OCI-LY1 (cell line): ENCODE results near the gene CCDC97.
"Not testable (repeated sequence)": the region's sequence is repeated elsewhere in the genome, so short reads cannot be mapped to it uniquely, and the experiment has no call there.

Source experiments
- H2AFZ ChIP-seq: fragments of 200-600 bp; sonication (generic), shearing (Covaris generic); 2 replicates; pipeline ENCODE4 v1.6.0; 2014; ENCODE audit warnings: antibody characterized with exemption, mild to moderate bottlenecking, low read length
- H3F3A ChIP-seq: fragments of 200-600 bp; sonication (generic), shearing (Covaris generic); 2 replicates; pipeline ENCODE4 v1.6.0; 2014; ENCODE audit warnings: mild to moderate bottlenecking, antibody characterized with exemption, low read length, moderate library complexity; ENCODE audit not compliant: insufficient read depth
- H3K27ac ChIP-seq: fragments of 200-600 bp; sonication (generic); 2 replicates; pipeline ENCODE4 v1.5.1; 2014; ENCODE audit warnings: low read length, mixed run types, mild to moderate bottlenecking, low read depth; ENCODE audit not compliant: poor library complexity, severe bottlenecking
- H3K27me3 ChIP-seq: fragments of 200-600 bp; sonication (generic); 2 replicates; pipeline ENCODE4 v1.6.0; 2014; ENCODE audit warnings: antibody characterized with exemption, mild to moderate bottlenecking, low read length, moderate library complexity; ENCODE audit not compliant: insufficient read depth
- H3K36me3 ChIP-seq: fragments of 200-600 bp; sonication (generic); 2 replicates; pipeline ENCODE4 v1.6.1; 2014; ENCODE audit warnings: mild to moderate bottlenecking, antibody characterized with exemption, low read length, moderate library complexity, mixed read lengths; ENCODE audit not compliant: insufficient read depth
- H3K4me1 ChIP-seq: fragments of 200-600 bp; sonication (generic); 2 replicates; pipeline ENCODE4 v1.5.1; 2014; ENCODE audit warnings: mild to moderate bottlenecking, low read length, moderate library complexity; ENCODE audit not compliant: insufficient read depth, severe bottlenecking
- H3K4me2 ChIP-seq: fragments of 200-600 bp; sonication (generic), shearing (Covaris generic); 2 replicates; pipeline ENCODE4 v1.6.1; 2014; ENCODE audit warnings: low read length
- H3K4me3 ChIP-seq: fragments of 200-600 bp; sonication (generic); 2 replicates; pipeline ENCODE4 v1.5.1; 2014; ENCODE audit warnings: low read length, low read depth, mild to moderate bottlenecking, mixed read lengths; ENCODE audit not compliant: poor library complexity, severe bottlenecking
- H3K79me2 ChIP-seq: fragments of 200-600 bp; shearing (Covaris generic); 2 replicates; pipeline ENCODE4 v1.6.1; 2016; ENCODE audit warnings: mixed run types, low read length, mixed read lengths; ENCODE audit not compliant: insufficient read depth
- H3K9ac ChIP-seq: fragments of 200-600 bp; sonication (generic), shearing (Covaris generic); 2 replicates; pipeline ENCODE4 v1.6.1; 2014; ENCODE audit warnings: mild to moderate bottlenecking, low read length, mixed read lengths
- H3K9me2 ChIP-seq: fragments of 200-600 bp; sonication (generic), shearing (Covaris generic); 2 replicates; pipeline ENCODE4 v1.6.1; 2014; ENCODE audit warnings: low read depth, mild to moderate bottlenecking, low read length, mixed read lengths
- H3K9me3 ChIP-seq: fragments of 200-600 bp; shearing (Covaris generic); 2 replicates; pipeline ENCODE4 v1.6.1; 2014; ENCODE audit warnings: low read length, mixed read lengths
- H4K20me1 ChIP-seq: fragments of 200-600 bp; sonication (generic), shearing (Covaris generic); 2 replicates; pipeline ENCODE4 v1.6.0; 2016; ENCODE audit warnings: mild to moderate bottlenecking, low read length; ENCODE audit not compliant: insufficient read depth
- EZH2 ChIP-seq: fragments of 200-600 bp; sonication (generic), shearing (Covaris generic); IDR thresholded peaks from 2 replicates; pipeline ENCODE4 v1.8.0; 2017; ENCODE audit warnings: borderline replicate concordance, mixed run types, mild to moderate bottlenecking, antibody characterized with exemption, low read length, moderate library complexity, mixed read lengths
- TF ChIP-seq, protein P1 (sequence below): fragments of 200-600 bp; sonication (generic), shearing (Covaris generic); IDR thresholded peaks from 2 replicates; pipeline ENCODE4 v1.5.1; 2017; ENCODE audit warnings: mild to moderate bottlenecking, antibody characterized with exemption, low read length, moderate library complexity, mixed read lengths

CCDC97 gene

DNA sequence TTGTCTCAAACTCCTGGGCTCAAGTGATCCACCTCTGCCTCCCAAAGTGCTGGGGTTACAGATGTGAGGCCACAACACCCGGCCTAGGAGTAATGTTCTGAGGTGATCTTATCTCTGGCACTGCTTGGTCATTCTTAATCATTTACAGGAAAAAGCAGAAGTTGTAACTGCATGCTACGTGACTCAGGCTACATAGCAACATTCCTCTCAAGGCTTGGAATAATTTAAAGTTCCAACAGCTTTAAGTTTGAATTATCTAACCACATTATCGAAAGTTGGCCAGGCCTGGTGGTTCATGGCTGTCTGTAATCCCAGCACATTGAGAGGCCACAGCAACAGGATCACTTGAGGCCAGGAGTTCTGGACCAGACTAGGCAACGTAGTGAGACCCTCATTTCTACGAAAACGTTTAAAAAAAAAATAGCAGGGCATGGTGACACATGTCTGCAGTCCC lies 57.9 kb downstream of the CCDC97 start:
- peaks cover 5% of the 10 kb centered on the region; the same call in 1 of the 2 replicates for H3K79me2 ChIP-seq
- no peaks in the 10 kb centered on the region for H3K36me3 ChIP-seq
- no peak overlapping the region for H3K4me2 ChIP-seq
- H3K9me3 ChIP-seq, result no peaks in the 10 kb centered on the region
- no peak overlapping the region for H2AFZ ChIP-seq
- H4K20me1 ChIP-seq, result no peaks in the 10 kb centered on the region
- H3F3A ChIP-seq, result no peaks in the 10 kb centered on the region
- H3K27me3 ChIP-seq, result no peaks in the 10 kb centered on the region
- no peak overlapping the region for H3K4me3 ChIP-seq
- H3K9me2 ChIP-seq, result no peaks in the 10 kb centered on the region
- no peak for TF ChIP-seq EZH2
- TF ChIP-seq, protein P1, sequence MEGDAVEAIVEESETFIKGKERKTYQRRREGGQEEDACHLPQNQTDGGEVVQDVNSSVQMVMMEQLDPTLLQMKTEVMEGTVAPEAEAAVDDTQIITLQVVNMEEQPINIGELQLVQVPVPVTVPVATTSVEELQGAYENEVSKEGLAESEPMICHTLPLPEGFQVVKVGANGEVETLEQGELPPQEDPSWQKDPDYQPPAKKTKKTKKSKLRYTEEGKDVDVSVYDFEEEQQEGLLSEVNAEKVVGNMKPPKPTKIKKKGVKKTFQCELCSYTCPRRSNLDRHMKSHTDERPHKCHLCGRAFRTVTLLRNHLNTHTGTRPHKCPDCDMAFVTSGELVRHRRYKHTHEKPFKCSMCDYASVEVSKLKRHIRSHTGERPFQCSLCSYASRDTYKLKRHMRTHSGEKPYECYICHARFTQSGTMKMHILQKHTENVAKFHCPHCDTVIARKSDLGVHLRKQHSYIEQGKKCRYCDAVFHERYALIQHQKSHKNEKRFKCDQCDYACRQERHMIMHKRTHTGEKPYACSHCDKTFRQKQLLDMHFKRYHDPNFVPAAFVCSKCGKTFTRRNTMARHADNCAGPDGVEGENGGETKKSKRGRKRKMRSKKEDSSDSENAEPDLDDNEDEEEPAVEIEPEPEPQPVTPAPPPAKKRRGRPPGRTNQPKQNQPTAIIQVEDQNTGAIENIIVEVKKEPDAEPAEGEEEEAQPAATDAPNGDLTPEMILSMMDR, result no peak
- H3K4me1 ChIP-seq, result peaks cover 22% of the 10 kb centered on the region
- no peak overlapping the region for H3K9ac ChIP-seq
- peak overlapping the region; percentile 15 for H3K27ac ChIP-seq

DNA sequence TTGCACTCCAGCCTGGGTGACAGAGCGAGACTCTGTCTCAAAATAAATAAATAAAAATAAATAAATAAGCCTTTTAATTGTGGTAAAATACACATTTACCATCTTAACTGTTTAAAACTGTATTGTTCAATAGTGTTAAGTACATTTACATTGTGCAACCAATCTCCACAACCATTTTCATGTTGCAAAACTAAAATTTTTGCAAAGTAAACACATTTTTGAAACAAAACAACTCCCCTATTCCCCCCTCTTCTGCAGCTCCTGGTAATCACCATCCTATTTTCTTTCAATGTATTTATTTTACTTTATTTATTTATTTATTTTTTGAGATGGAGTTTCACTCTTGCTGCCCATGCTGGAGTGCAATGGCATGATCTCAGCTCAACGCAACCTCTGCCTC lies 59.8 kb downstream of the CCDC97 start:
- no peak overlapping the region for H2AFZ ChIP-seq
- no peaks in the 10 kb centered on the region for H3K27me3 ChIP-seq
- H3K9me2 ChIP-seq, result no peaks in the 10 kb centered on the region
- H3K36me3 ChIP-seq, result no peaks in the 10 kb centered on the region; the same call in 1 of the 2 replicates
- H3K79me2 ChIP-seq, result peaks cover 5% of the 10 kb centered on the region; the same call in 1 of the 2 replicates
- H3K4me3 ChIP-seq, result no peak overlapping the region
- no peaks in the 10 kb centered on the region for H4K20me1 ChIP-seq
- H3K4me2 ChIP-seq, result no peak overlapping the region
- H3K27ac ChIP-seq, result no peak overlapping the region
- no peaks in the 10 kb centered on the region for H3K9me3 ChIP-seq
- no peak for TF ChIP-seq EZH2
- TF ChIP-seq, protein P1, result no peak
- H3K9ac ChIP-seq, result no peak overlapping the region
- H3F3A ChIP-seq, result no peaks in the 10 kb centered on the region
- H3K4me1 ChIP-seq, result peaks cover 13% of the 10 kb centered on the region

DNA sequence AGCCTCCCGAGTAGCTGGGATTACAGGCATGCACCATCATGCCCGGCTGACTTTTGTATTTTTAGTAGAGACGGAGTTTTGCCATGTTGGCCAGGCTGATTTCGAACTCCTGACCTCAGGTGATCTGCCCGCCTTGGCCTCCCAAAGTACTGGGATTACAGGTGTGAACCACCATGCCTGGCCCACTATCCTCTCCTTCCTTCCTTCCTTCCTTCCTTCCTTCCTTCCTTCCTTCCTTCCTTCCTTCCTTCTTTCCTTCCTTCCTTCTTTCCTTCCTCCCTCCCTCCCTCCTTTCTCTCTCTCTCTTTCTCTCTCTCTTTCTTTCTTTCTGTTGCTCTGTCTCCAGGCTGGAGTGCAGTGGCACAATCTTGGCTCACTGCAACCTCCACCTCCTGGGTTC lies 61.1 kb downstream of the CCDC97 start:
- not testable (repeated sequence) for H3K4me3 ChIP-seq, H2AFZ ChIP-seq, H3K27me3 ChIP-seq, H3K4me2 ChIP-seq, H3K36me3 ChIP-seq, H3K9ac ChIP-seq, H3K27ac ChIP-seq, H3F3A ChIP-seq, H3K9me3 ChIP-seq, H3K79me2 ChIP-seq, H3K4me1 ChIP-seq, H4K20me1 ChIP-seq, H3K9me2 ChIP-seq

DNA sequence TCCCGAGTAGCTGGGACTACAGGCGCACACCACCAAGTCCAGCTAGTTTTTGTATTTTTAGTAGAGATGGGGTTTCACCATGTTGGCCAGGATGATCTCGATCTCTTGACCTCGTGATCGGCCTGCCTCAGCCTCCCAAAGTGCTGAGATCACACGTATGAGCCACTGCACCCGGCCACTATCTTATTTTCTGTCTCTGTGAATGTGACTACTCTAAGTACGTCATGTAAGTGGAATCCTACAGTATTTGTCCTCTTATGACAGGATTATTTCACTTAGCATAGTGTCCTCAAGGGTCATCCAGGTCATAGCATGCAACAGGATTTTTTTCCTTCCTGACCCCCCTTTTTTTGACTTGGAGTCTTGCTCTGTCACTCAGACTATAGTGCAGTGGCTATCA lies 61.6 kb downstream of the CCDC97 start:
- no peaks in the 10 kb centered on the region for H3K9me2 ChIP-seq
- H3K9ac ChIP-seq, result no peak overlapping the region
- H3K4me1 ChIP-seq, result peaks cover 10% of the 10 kb centered on the region
- H2AFZ ChIP-seq, result no peak overlapping the region
- no peaks in the 10 kb centered on the region for H3K79me2 ChIP-seq
- H3K27me3 ChIP-seq, result no peaks in the 10 kb centered on the region
- H3K4me3 ChIP-seq, result no peak overlapping the region
- TF ChIP-seq, protein P1, result no peak
- TF ChIP-seq EZH2, result no peak
- H3K36me3 ChIP-seq, result no peaks in the 10 kb centered on the region; the same call in 1 of the 2 replicates
- no peak overlapping the region for H3K4me2 ChIP-seq
- no peaks in the 10 kb centered on the region for H3F3A ChIP-seq
- no peak overlapping the region for H3K27ac ChIP-seq
- H3K9me3 ChIP-seq, result no peaks in the 10 kb centered on the region
- H4K20me1 ChIP-seq, result no peaks in the 10 kb centered on the region
